Stimulated activated CD8-positive, alpha-beta memory T cell treated with anti-CD3 and anti-CD28 coated beads, Interleukin-12 subunit alpha, Interleukin-12 subunit beta, amount 100 ng/mL, for 4 hours (primary cell): ENCODE measurements around the gene TMEM151A.

Source experiments
- DNase-seq: peaks from one replicate; pipeline ENCODE4 v3.0.0-alpha.2; 2020; ENCODE audit warnings: low read depth

Gene TMEM151A

GRCh38 chr11:66283461-66284105, 8.1 kb upstream of the TMEM151A start:
- DNase-seq = no peak

GRCh38 chr11:66284526-66285078, 7.1 kb upstream of the TMEM151A start:
- DNase-seq = no peak

GRCh38 chr11:66285250-66285947, 6.3 kb upstream of the TMEM151A start:
- DNase-seq = no peak

DNA sequence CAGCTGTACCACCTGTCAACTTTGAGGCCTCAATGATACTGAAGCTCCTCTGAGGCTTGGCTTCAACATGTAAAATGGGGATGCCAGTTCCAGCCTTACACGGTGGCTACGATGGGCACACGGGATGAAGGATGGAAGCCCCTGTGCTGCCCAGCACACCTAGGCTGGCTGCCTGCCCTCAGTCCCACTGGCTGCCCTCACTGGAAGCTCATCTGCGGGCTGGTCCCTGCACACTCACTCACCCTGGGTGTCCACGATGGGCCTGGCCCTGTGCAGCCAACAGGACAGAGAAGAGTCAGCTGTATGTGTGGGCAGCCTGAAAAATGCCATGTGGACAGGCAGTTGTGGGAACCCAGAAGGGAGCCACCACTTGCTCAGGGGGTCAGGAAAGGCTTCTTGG, 5.0 kb upstream of the TMEM151A start:
- no peak for DNase-seq

GRCh38 chr11:66287211-66287888, 4.3 kb upstream of the TMEM151A start:
- no peak for DNase-seq

- no peak for DNase-seq
Observed at GRCh38 chr11:66287889-66288670, 3.6 kb upstream of the TMEM151A start.

- DNase-seq = peak; percentile 97
Observed at GRCh38 chr11:66288671-66289547, 2.8 kb upstream of the TMEM151A start, which contains the start of gene YIF1A. Gene YIF1A, minus strand, starts transcription at chr11:66289143. Its CDS starts 158 bp downstream, at chr11:66288985.

- DNase-seq = peak; percentile 64
Observed at GRCh38 chr11:66289548-66290329, 2.0 kb upstream of the TMEM151A start.

DNA sequence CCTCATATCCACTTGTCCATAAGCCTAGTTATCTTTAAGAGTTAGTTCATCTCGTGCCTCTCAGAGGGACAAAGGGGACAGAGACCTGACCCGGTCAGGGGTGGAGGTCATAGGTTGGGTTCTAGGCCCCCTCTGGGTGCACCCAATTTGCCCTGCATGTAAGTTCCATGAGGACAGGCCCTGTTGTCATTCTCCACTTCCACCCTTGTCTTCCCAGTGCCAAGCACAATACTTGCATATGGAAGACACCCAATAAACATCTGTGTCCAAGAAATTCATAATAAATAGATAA, 1.4 kb upstream of the TMEM151A start:
- DNase-seq = no peak

GRCh38 chr11:66291303-66291705, 390 bp upstream of the TMEM151A start:
- no peak for DNase-seq

DNA sequence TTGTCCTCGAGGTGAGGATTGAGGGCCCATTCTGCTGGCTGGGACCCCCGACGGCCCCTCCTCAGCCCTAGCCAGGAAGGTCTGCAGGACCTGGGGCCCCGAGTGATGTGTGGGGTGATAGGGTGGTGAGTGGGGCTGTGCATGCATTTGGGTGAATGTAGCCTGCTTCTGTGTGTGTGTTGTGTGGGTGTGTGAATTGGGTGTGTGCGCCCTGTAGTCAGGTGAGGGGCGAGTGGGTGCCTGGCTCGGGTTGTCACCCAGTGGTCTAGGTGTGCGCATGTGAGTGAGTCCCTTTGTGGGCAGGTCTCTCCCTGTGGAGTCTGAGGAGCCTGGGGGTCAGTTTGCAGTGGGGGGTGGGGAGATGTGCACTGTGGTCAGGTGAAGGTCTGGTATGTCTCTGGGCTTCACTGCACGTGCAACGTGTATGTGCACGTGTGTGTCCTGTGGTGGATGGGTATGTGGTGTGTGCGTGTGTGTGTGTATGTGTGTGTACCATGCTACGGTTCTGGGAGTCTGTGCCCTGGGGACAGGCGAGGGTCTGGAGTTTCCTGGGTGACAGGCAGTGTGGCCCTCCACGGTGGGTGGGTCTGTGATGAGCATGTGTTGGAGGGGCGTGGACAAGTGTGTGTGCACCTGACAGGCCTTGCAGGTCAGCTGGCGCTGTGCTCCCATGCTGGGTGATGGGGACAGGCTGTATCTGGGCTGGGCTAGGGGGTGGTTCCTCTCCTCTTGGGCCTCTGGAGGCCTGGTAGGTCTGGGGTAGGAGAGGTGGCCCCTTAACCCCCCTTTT, 1.0 kb downstream of the TMEM151A start:
- DNase-seq = no peak

- no peak for DNase-seq
Observed at GRCh38 chr11:66293352-66293751, 1.7 kb downstream of the TMEM151A start.

- no peak for DNase-seq
Observed at GRCh38 chr11:66293777-66294625, 2.3 kb downstream of the TMEM151A start.

- DNase-seq = no peak
Observed at GRCh38 chr11:66294626-66295620, 3.2 kb downstream of the TMEM151A start.

DNA sequence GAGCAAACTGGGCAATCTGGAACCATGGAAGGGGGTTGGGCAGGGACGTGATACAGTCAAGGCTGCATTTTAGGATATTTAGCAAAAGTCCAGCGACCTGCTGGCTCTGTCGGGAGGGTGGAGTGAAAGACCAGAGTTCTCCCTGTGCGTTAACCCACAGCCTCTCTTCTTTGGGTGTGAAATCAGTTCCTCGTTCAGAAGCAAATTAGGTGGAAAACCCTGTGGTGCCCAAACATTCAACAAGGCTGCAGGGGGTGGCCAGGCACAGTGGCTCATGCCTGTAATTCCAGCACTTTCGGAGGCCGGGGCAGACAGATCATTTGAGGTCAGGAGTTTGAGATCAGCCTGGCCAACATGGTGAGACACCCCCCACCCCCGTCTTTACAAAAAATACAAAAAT, 5.9 kb downstream of the TMEM151A start:
- DNase-seq = no peak

GRCh38 chr11:66299186-66299585, 7.5 kb downstream of the TMEM151A start:
- no peak for DNase-seq

GRCh38 chr11:66302656-66303055, 11.0 kb downstream of the TMEM151A start:
- DNase-seq = no peak
